HG03521 (cell line): ENCODE measurements around the gene AGO1.

Experiments used
- ATAC-seq: cut with Tn5 transposase; IDR thresholded peaks from one replicate; pipeline ENCODE4 v1.9.1; 2021; ENCODE audit warnings: mild to moderate bottlenecking, moderate library complexity; ENCODE audit not compliant: unreplicated experiment

AGO1 gene

GRCh38 chr1:35882945-35883634 lies at the start of gene AGO1:
Gene AGO1 (plus strand): TSS chr1:35883209. CDS start chr1:35883422, 213 bp downstream.
- peak; percentile 96 for ATAC-seq

- ATAC-seq, result no peak
Observed at GRCh38 chr1:35833395-35833794, 49.6 kb upstream of the AGO1 start.

GRCh38 chr1:35834218-35834617 lies 48.8 kb upstream of the AGO1 start:
- no peak for ATAC-seq

- ATAC-seq, result no peak
Observed at GRCh38 chr1:35835398-35835797, 47.6 kb upstream of the AGO1 start.

- no peak for ATAC-seq
Observed at GRCh38 chr1:35836734-35837133, 46.3 kb upstream of the AGO1 start.

GRCh38 chr1:35838693-35839245 lies 44.2 kb upstream of the AGO1 start:
- ATAC-seq, result no peak

- ATAC-seq, result no peak
Observed at GRCh38 chr1:35844826-35845225, 38.2 kb upstream of the AGO1 start.

GRCh38 chr1:35845766-35846165 lies 37.2 kb upstream of the AGO1 start:
- no peak for ATAC-seq

- ATAC-seq, result no peak
Observed at GRCh38 chr1:35847935-35848565, 35.0 kb upstream of the AGO1 start.

- no peak for ATAC-seq
Observed at GRCh38 chr1:35850051-35850450, 33.0 kb upstream of the AGO1 start.

- ATAC-seq, result no peak
Observed at GRCh38 chr1:35850716-35851115, 32.3 kb upstream of the AGO1 start.

GRCh38 chr1:35851132-35851869 lies 31.7 kb upstream of the AGO1 start:
- ATAC-seq, result no peak

GRCh38 chr1:35852241-35852640 lies 30.8 kb upstream of the AGO1 start:
- no peak for ATAC-seq

GRCh38 chr1:35854989-35855700 lies 27.9 kb upstream of the AGO1 start:
- ATAC-seq, result no peak

- ATAC-seq, result no peak
Observed at GRCh38 chr1:35856964-35857363, 26.0 kb upstream of the AGO1 start.

- ATAC-seq, result no peak
Observed at GRCh38 chr1:35857830-35858229, 25.2 kb upstream of the AGO1 start.

GRCh38 chr1:35860696-35861095 lies 22.3 kb upstream of the AGO1 start:
- ATAC-seq, result no peak

GRCh38 chr1:35863136-35863535 lies 19.9 kb upstream of the AGO1 start:
- no peak for ATAC-seq

- ATAC-seq, result no peak
Observed at GRCh38 chr1:35863881-35864625, 19.0 kb upstream of the AGO1 start.

- no peak for ATAC-seq
Observed at GRCh38 chr1:35864813-35865212, 18.2 kb upstream of the AGO1 start.
